ENCODE results near the gene BRI3BP.
A peak's percentile ranks its signal among the peaks of the same experiment; 100 is the strongest.

Gene BRI3BP

DNA sequence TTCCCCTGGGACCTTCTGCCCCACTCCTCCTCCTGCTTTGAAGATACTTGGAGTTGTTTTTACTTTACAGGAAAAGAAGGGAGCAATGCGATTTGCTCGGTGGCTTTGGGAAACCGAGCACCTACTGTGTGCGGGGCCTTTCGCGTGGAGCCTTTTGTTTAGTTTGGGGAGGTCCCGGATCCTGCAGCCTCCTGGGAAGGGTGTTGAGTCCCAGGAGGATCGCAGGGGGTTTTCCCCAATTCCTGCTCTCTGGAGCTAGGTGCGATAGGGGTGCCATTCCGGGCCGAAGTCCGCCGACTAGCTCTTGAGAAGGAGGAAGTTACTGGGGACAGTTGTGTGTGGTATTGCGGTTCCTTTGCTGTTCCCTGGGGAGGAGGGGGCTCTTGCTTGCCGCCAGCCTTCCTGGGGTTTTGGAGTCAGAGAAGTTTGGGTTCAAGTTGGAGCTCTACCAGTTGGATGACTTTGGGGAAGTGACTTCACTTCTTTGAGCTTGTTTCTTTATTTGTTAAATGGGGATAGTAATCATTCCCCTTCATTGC is 1.1 kb downstream of the BRI3BP start:
- TF ChIP-seq, protein P1, sequence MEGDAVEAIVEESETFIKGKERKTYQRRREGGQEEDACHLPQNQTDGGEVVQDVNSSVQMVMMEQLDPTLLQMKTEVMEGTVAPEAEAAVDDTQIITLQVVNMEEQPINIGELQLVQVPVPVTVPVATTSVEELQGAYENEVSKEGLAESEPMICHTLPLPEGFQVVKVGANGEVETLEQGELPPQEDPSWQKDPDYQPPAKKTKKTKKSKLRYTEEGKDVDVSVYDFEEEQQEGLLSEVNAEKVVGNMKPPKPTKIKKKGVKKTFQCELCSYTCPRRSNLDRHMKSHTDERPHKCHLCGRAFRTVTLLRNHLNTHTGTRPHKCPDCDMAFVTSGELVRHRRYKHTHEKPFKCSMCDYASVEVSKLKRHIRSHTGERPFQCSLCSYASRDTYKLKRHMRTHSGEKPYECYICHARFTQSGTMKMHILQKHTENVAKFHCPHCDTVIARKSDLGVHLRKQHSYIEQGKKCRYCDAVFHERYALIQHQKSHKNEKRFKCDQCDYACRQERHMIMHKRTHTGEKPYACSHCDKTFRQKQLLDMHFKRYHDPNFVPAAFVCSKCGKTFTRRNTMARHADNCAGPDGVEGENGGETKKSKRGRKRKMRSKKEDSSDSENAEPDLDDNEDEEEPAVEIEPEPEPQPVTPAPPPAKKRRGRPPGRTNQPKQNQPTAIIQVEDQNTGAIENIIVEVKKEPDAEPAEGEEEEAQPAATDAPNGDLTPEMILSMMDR (IDR thresholded peaks at IDR 0.05; ENCODE audit: low read depth, low read length): no peak
- peak overlapping the region; percentile 56 to 63 for H3K4me3 ChIP-seq (replicated peaks in 1 of 2; ENCODE audit: low read depth in 2 of 2, low read length in 2 of 2)
- peak in 1 of 2 donors; percentile 5 for DNase-seq (ENCODE audit: low read depth in 2 of 2)

- TF ChIP-seq, protein P1 (IDR thresholded peaks at IDR 0.05; ENCODE audit: low read depth, low read length): no peak
- DNase-seq (ENCODE audit: low read depth in 2 of 2): no peak
- H3K4me3 ChIP-seq (replicated peaks in 1 of 2; ENCODE audit: low read depth in 2 of 2, low read length in 2 of 2): no peak overlapping the region
Measured at GRCh38 chr12:124995200-124995961, 1.9 kb downstream of the BRI3BP start.

GRCh38 chr12:124998705-124999104 is 5.3 kb downstream of the BRI3BP start:
- DNase-seq (ENCODE audit: low read depth in 2 of 2): no peak
- TF ChIP-seq, protein P1 (IDR thresholded peaks at IDR 0.05; ENCODE audit: low read depth, low read length): no peak
- no peak overlapping the region for H3K4me3 ChIP-seq (replicated peaks in 1 of 2; ENCODE audit: low read depth in 2 of 2, low read length in 2 of 2)

- TF ChIP-seq, protein P1 (IDR thresholded peaks at IDR 0.05; ENCODE audit: low read depth, low read length): no peak
- no peak for DNase-seq (ENCODE audit: low read depth in 2 of 2)
- no peak overlapping the region for H3K4me3 ChIP-seq (replicated peaks in 1 of 2; ENCODE audit: low read depth in 2 of 2, low read length in 2 of 2)
Measured at GRCh38 chr12:125001636-125002035, 8.2 kb downstream of the BRI3BP start.

- TF ChIP-seq, protein P1 (IDR thresholded peaks at IDR 0.05; ENCODE audit: low read depth, low read length): no peak
- no peak for DNase-seq (ENCODE audit: low read depth in 2 of 2)
- H3K4me3 ChIP-seq (replicated peaks in 1 of 2; ENCODE audit: low read depth in 2 of 2, low read length in 2 of 2): no peak overlapping the region
Measured at GRCh38 chr12:125003021-125003420, 9.6 kb downstream of the BRI3BP start.

DNA sequence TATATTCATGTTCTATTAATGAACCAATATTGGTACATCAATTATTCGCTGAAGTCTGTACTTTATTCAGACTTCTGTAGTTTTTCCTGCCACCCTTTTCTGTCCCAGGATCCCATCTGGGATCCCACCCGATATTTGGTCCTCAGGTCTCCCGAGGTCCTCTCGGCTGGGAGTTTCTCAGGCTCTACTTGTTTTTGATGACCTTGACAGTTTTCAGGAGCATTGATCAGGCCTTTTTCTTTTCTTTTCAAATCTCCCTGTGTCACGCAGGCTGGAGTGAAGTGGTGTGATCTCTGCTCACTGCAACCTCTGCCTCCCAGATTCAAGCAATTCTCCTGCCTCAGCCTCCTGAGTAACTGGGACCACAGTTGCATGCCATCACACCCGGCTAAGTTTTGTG is 11.2 kb downstream of the BRI3BP start:
- DNase-seq (ENCODE audit: low read depth in 2 of 2): no peak
- TF ChIP-seq, protein P1 (IDR thresholded peaks at IDR 0.05; ENCODE audit: low read depth, low read length): no peak
- H3K4me3 ChIP-seq (replicated peaks in 1 of 2; ENCODE audit: low read depth in 2 of 2, low read length in 2 of 2): no peak overlapping the region

All from cardiac fibroblast (primary cell).